HepG2 (cell line): ENCODE measurements around the gene RBM34. TPM values are rescaled to one million over a fixed set of nuclear protein-coding genes. Genes with fewer than 3 reads are reported as not detected.

Experiments used
- ATAC-seq: fragments of 200-7000 bp; cut with Tn5 transposase; 3 replicates; pipeline ENCODE4 v1.9.1; 2020; ENCODE audit warnings: mild to moderate bottlenecking, moderate library complexity
- BruUV-seq: library from RNA; stranded (reverse); fragments of 400-500 nt; replicated peaks from 2 replicates; lab custom pipeline; 2021; lab: Mats Ljungman, UMichigan
- CTCF ChIA-PET: fragments of 300-600 bp; formaldehyde crosslinking; extraction: SDS; loops from one replicate; lab custom pipeline; 2021; ENCODE audit warnings: low total read pairs, inconsistent platforms, low intra/inter-chr PET ratio; lab: Yijun Ruan, JAX
- POLR2A ChIA-PET: fragments of 350-600 bp; sonication (Branson Sonifier 250); formaldehyde crosslinking; loops from one replicate; lab custom pipeline; 2020; ENCODE audit warnings: antibody characterized with exemption, inconsistent platforms; lab: Yijun Ruan, JAX
- DNase-seq: peaks from one replicate; pipeline ENCODE4 v3.0.0-alpha.2; 2015; ENCODE audit warnings: low spot score
- FAIRE-seq: peaks from 3 replicates; lab custom pipeline; 2011; peaks lifted over from hg19 to GRCh38; lab: Jason Lieb, UNC
- H2AFZ ChIP-seq: one replicate; pipeline ENCODE4 v1.6.1; 2011; ENCODE audit warnings: low read length, inconsistent platforms
- H3K27ac ChIP-seq: fragments of 300-600 bp; 3 replicates; pipeline ENCODE4 v1.8.0; 2011; ENCODE audit warnings: mixed run types, mild to moderate bottlenecking, mixed read lengths, low read length, inconsistent platforms; ENCODE audit not compliant: insufficient read depth; ENCODE audit errors: extremely low read length
- H3K27me3 ChIP-seq, 2 experiments: fragments of 200-600 bp in 1 of 2; 2 replicates in 1 of 2; 3 replicates in 1 of 2; pipeline versions ENCODE4 v1.6.0 to v1.8.0; 2011; ENCODE audit warnings: low read length in 2 of 2, mild to moderate bottlenecking in 2 of 2, moderate library complexity in 2 of 2, inconsistent platforms in 1 of 2; ENCODE audit not compliant: insufficient read depth in 2 of 2, control insufficient read depth in 1 of 2
- H3K36me3 ChIP-seq, 2 experiments: fragments of 200-600 bp in 1 of 2; replicated peaks in 1 of 2; 2 replicates in 1 of 2; 3 replicates in 1 of 2; pipeline versions ENCODE4 v1.5.1 to v1.8.0; 2011; ENCODE audit warnings: low read length in 2 of 2, inconsistent platforms in 1 of 2; ENCODE audit not compliant: insufficient read depth in 2 of 2, control insufficient read depth in 1 of 2
- H3K4me1 ChIP-seq: 2 replicates; pipeline ENCODE4 v1.5.1; 2012; ENCODE audit warnings: low read length, inconsistent platforms; ENCODE audit not compliant: insufficient read depth
- H3K4me2 ChIP-seq: 2 replicates; pipeline ENCODE4 v1.6.0; 2011; ENCODE audit warnings: low read depth, low read length, inconsistent platforms
- H3K4me3 ChIP-seq, 3 experiments: fragments of 200-600 bp in 1 of 3; sonication (generic), shearing (Covaris generic) in 1 of 3; replicated peaks in 1 of 3; 2 replicates each; pipeline ENCODE4 v1.5.1; 2011 to 2016; ENCODE audit warnings: low read length in 3 of 3, inconsistent platforms in 2 of 3, low read depth in 2 of 3, mild to moderate bottlenecking in 2 of 3, control low read depth in 1 of 3, mixed read lengths in 1 of 3; ENCODE audit not compliant: insufficient read depth in 1 of 3
- H3K79me2 ChIP-seq: one replicate; pipeline ENCODE4 v1.6.1; 2011; ENCODE audit warnings: low read length, inconsistent platforms; ENCODE audit not compliant: insufficient read depth
- H3K9ac ChIP-seq: 2 replicates; pipeline ENCODE4 v1.6.0; 2011; ENCODE audit warnings: mild to moderate bottlenecking, low read depth, low read length, inconsistent platforms; ENCODE audit not compliant: insufficient read depth
- H3K9me3 ChIP-seq: 2 replicates; pipeline ENCODE4 v1.5.1; 2012; ENCODE audit warnings: mild to moderate bottlenecking, low read length
- H4K20me1 ChIP-seq: 2 replicates; pipeline ENCODE4 v1.6.0; 2011; ENCODE audit warnings: inconsistent platforms, mild to moderate bottlenecking, low read length, moderate library complexity; ENCODE audit not compliant: insufficient read depth
- ATF7-NPFF ChIP-seq: sonication (generic); formaldehyde crosslinking; IDR thresholded peaks from 2 replicates; pipeline ENCODE4 v1.8.1; 2023; ENCODE audit warnings: mild to moderate bottlenecking, low read depth, missing genetic modification reagents, moderate library complexity
- CBX2 ChIP-seq, 2 experiments: fragments of 200-600 bp in 1 of 2; sonication (generic); formaldehyde crosslinking in 1 of 2; IDR thresholded peaks; 2 replicates each; pipeline versions ENCODE4 v1.7.0 to v1.8.1; 2018 to 2022; ENCODE audit warnings: low read depth in 2 of 2, low read length in 1 of 2, mild to moderate bottlenecking in 1 of 2, missing genetic modification reagents in 1 of 2
- CC2D1A ChIP-seq: sonication (generic); formaldehyde crosslinking; IDR thresholded peaks from 2 replicates; pipeline ENCODE4 v1.8.1; 2023; ENCODE audit warnings: mild to moderate bottlenecking, missing genetic modification reagents
- CENPT ChIP-seq: sonication (generic); formaldehyde crosslinking; IDR thresholded peaks from 2 replicates; pipeline ENCODE4 v1.8.0; 2022; ENCODE audit warnings: low read depth, mild to moderate bottlenecking, moderate library complexity, missing genetic modification reagents
- DRAP1 ChIP-seq: IDR thresholded peaks from 2 replicates; pipeline ENCODE4 v1.6.1; 2016; ENCODE audit warnings: missing genetic modification reagents, missing compliant biosample characterization
- FOXP4 ChIP-seq: sonication (generic); formaldehyde crosslinking; IDR thresholded peaks from 2 replicates; pipeline ENCODE4 v1.4.0; 2020; ENCODE audit warnings: missing genetic modification reagents
- IRF2 ChIP-seq: IDR thresholded peaks from 2 replicates; pipeline ENCODE4 v1.6.1; 2018; ENCODE audit warnings: missing genetic modification reagents, missing compliant biosample characterization
- KDM5A ChIP-seq: fragments of 200-600 bp; sonication (generic); IDR thresholded peaks from 2 replicates; pipeline ENCODE4 v1.7.0; 2018; ENCODE audit warnings: antibody characterized with exemption, mild to moderate bottlenecking, low read length, borderline replicate concordance
- MAF1 ChIP-seq: sonication (generic); formaldehyde crosslinking; IDR thresholded peaks from 2 replicates; pipeline ENCODE4 v1.5.0; 2020; ENCODE audit warnings: missing genetic modification reagents, borderline replicate concordance
- MEF2D ChIP-seq: sonication (generic); formaldehyde crosslinking; IDR thresholded peaks from 2 replicates; pipeline ENCODE4 v1.5.1; 2020; ENCODE audit warnings: mild to moderate bottlenecking, missing genetic modification reagents
- NRL ChIP-seq: sonication (generic); formaldehyde crosslinking; IDR thresholded peaks from 2 replicates; pipeline ENCODE4 v1.5.0; 2020; ENCODE audit warnings: missing genetic modification reagents, mild to moderate bottlenecking, moderate library complexity, borderline replicate concordance
- SAP130 ChIP-seq: IDR thresholded peaks from 2 replicates; pipeline ENCODE4 v1.6.1; 2016; ENCODE audit warnings: low read depth
- SP5 ChIP-seq: IDR thresholded peaks from 2 replicates; pipeline ENCODE4 v1.6.1; 2016; ENCODE audit warnings: low read depth, borderline replicate concordance
- TARDBP ChIP-seq: sonication (generic); formaldehyde crosslinking; IDR thresholded peaks from 2 replicates; pipeline ENCODE4 v1.8.0; 2022; ENCODE audit warnings: mild to moderate bottlenecking, missing genetic modification reagents
- XRCC5 ChIP-seq: fragments of 200-400 bp; formaldehyde crosslinking; optimal IDR thresholded peaks from 2 replicates; pipeline ENCODE3; 2017; ENCODE audit warnings: mild to moderate bottlenecking, low read length
- ZNF124 ChIP-seq: sonication (generic); formaldehyde crosslinking; IDR thresholded peaks from 2 replicates; pipeline ENCODE4 v1.4.0; 2020; ENCODE audit warnings: missing genetic modification reagents
- ZNF451 ChIP-seq: sonication (generic); formaldehyde crosslinking; IDR thresholded peaks from 2 replicates; pipeline ENCODE4 v1.5.0; 2020; ENCODE audit warnings: mild to moderate bottlenecking, missing genetic modification reagents
- ZSCAN25 ChIP-seq: sonication (generic); formaldehyde crosslinking; IDR thresholded peaks from 2 replicates; pipeline ENCODE4 v1.8.0; 2022; ENCODE audit warnings: mild to moderate bottlenecking, missing genetic modification reagents
- WGBS: methylation state at CpG from one replicate; pipeline ENCODE4 v1.1.6; 2017; ENCODE audit warnings: low lambda C conversion rate; 5-methylcytosine and 5-hydroxymethylcytosine counted together
- in situ Hi-C: cut with HindIII; loops from 2 replicates; pipeline ENCODE4 v1.10.0; 2017; ENCODE audit warnings: low pct_unique_long_range_greater_than_20kb; ENCODE audit not compliant: extremely low pct_ligation_motif_present
- intact Hi-C: fragments of 100-400 bp; cut with micrococcal nuclease; formaldehyde crosslinking; loops from one replicate; pipeline ENCODE4 v1.10.0; 2022; ENCODE audit not compliant: unreplicated experiment
- polyA plus RNA-seq, 8 experiments: library from polyadenylated mRNA; depleted of rRNA in 3 of 8; stranded (reverse) in 7 of 8; unstranded in 1 of 8; fragments of >200 nt; fragmentation: Illumina TruSeq in 4 of 8; extraction: Trizol in 4 of 8; gene quantifications; 2 replicates each; pipeline versions ENCODE4 v1.2.1 to v1.2.3, GENCODE V29; 2011 to 2016; ENCODE audit warnings: low read depth in 4 of 8, missing spikeins in 1 of 8, mixed read lengths in 1 of 8; ENCODE audit not compliant: insufficient read depth in 1 of 8
- total RNA-seq, 5 experiments: library from RNA; depleted of rRNA; stranded (reverse); fragments of >200 nt; fragmentation: Illumina TruSeq; extraction: Trizol; gene quantifications; 2 replicates each; pipeline ENCODE4 v1.2.3, GENCODE V29; 2016; ENCODE audit warnings: low read depth in 1 of 5

RBM34 gene
- total and polyA plus RNA-seq, 2 of the 13 experiments (the other 11 are each of a cell fraction or from before 2014, with no cell fraction given), result 34.7 to 73.0 TPM

- TF ChIP-seq FOXP4 (CRISPR knock-in tag), result 0 out of 2 replicates have a peak, but pooled peaks have one; percentile 42
- TF ChIP-seq SP5 (CRISPR knock-in tag), result no peak
- peak; percentile 17; the same call in 1 of the 2 replicates for TF ChIP-seq SAP130 (CRISPR knock-in tag)
- TF ChIP-seq MAF1 (CRISPR knock-in tag), result no peak
Measured at GRCh38 chr1:235095938-235096562, 65.0 kb downstream of the RBM34 start (continued).

- POLR2A ChIA-PET, result interaction anchor here (0.9 to 1.4 kb wide), 4 partner anchors 10 to 370 kb away, joined by 3 to 8 read pairs (median 4); no protein-coding TSS in a partner anchor
- in situ Hi-C loops (loop anchor here (5.0 kb wide), 2 partner anchors 497 to 597 kb away; no protein-coding TSS in a partner anchor), intact Hi-C loops (loop anchor here (10.0 kb wide), 1 partner anchor 691 kb away; no protein-coding TSS in a partner anchor)
- Histone ChIP-seq H3K4me2 (peak overlapping the region; percentile 67), H3K27ac (no peak overlapping the region), H3K4me3 (peak overlapping the region in 1 of 3 experiments; percentile 41; a peak in 1 of 6 replicates), H2AFZ (no peak overlapping the region), H3K36me3 (no peaks in the 10 kb centered on the region), H3K9me3 (no peaks in the 10 kb centered on the region), H3K27me3 (no peaks in the 10 kb centered on the region), H4K20me1 (no peaks in the 10 kb centered on the region), H3K79me2 (no peaks in the 10 kb centered on the region), H3K9ac (no peak overlapping the region), H3K4me1 (peaks cover 60% of the 10 kb centered on the region)
- WGBS, result 27% methylated on average over 24 of the region's 24 CpGs
- no TSS peak for BruUV-seq
- CTCF ChIA-PET, result interaction anchor here (1.6 to 1.7 kb wide), 2 partner anchors 10 to 595 kb away, joined by 3 to 4 read pairs; no protein-coding TSS in a partner anchor
- DNase-seq (peak; percentile 51), ATAC-seq (peak; percentile 75), FAIRE-seq (no peak)
- TF ChIP-seq ZSCAN25 (CRISPR knock-in tag) (no peak), NRL (CRISPR knock-in tag) (no peak), DRAP1 (no peak), CBX2 (IDR thresholded peaks at IDR 0.05; ENCODE audit: low read depth, low read length) (no peak), CBX2 (CRISPR knock-in tag; IDR thresholded peaks at IDR 0.05; ENCODE audit: low read depth) (no peak), TARDBP (CRISPR knock-in tag) (0 out of 2 replicates have a peak, but pooled peaks have one; percentile 38), IRF2 (CRISPR knock-in tag) (no peak; the same call in 1 of the 2 replicates), CENPT (no peak), ZNF451 (CRISPR knock-in tag) (no peak), XRCC5 (peak; percentile 53), MEF2D (CRISPR knock-in tag) (peak; percentile 9; the same call in 1 of the 2 replicates), ZNF124 (CRISPR knock-in tag) (no peak), CC2D1A (CRISPR knock-in tag) (no peak), KDM5A (peak; percentile 47; the same call in 1 of the 2 replicates), ATF7-NPFF (CRISPR knock-in tag) (0 out of 2 replicates have a peak, but pooled peaks have one; percentile 6)
Measured at GRCh38 chr1:235093696-235094592, 67.1 kb downstream of the RBM34 start.
